IMR-90 (cell line): ENCODE results near the gene CLRN1. TPM values are rescaled to one million over a fixed set of nuclear protein-coding genes. Genes with fewer than 3 reads are reported as not detected.

Experiments
- ATAC-seq: fragments of 200-7000 bp; cut with Tn5 transposase; 2 replicates; pipeline ENCODE4 v1.9.1; 2020; ENCODE audit warnings: low read depth, mild to moderate bottlenecking, moderate library complexity
- BruUV-seq: library from RNA; stranded (reverse); fragments of 400-500 nt; replicated peaks from 2 replicates; lab custom pipeline; 2021; lab: Mats Ljungman, UMichigan
- CTCF ChIA-PET: fragments of 300-600 bp; formaldehyde crosslinking; extraction: SDS; loops from one replicate; lab custom pipeline; 2021; ENCODE audit warnings: antibody characterized with exemption; lab: Yijun Ruan, JAX
- POLR2A ChIA-PET: fragments of 300-600 bp; sonication (Branson Sonifier 250); formaldehyde crosslinking; loops from one replicate; lab custom pipeline; 2022; ENCODE audit warnings: antibody characterized with exemption; ENCODE audit not compliant: unreplicated experiment; lab: Charles Lee
- DNase-seq: peaks from one replicate; pipeline ENCODE4 v3.0.0; 2013
- H2AFZ ChIP-seq: replicated peaks from 2 replicates; pipeline ENCODE3; 2013; ENCODE audit warnings: low read length, mild to moderate bottlenecking; ENCODE audit not compliant: poor library complexity
- H2AK5ac ChIP-seq: 2 replicates; pipeline ENCODE4 v1.6.1; 2013; ENCODE audit warnings: low read depth, low read length, inconsistent platforms
- H2AK9ac ChIP-seq: replicated peaks from 2 replicates; pipeline ENCODE3; 2013; ENCODE audit warnings: mild to moderate bottlenecking, low read depth, low read length, moderate library complexity; ENCODE audit not compliant: poor library complexity
- H2BK120ac ChIP-seq: 2 replicates; pipeline ENCODE4 v1.6.1; 2013; ENCODE audit warnings: low read depth, low read length, inconsistent platforms
- H2BK15ac ChIP-seq: 3 replicates; pipeline ENCODE4 v1.6.1; 2013; ENCODE audit warnings: low read depth, low read length, inconsistent platforms
- H2BK20ac ChIP-seq: 2 replicates; pipeline ENCODE4 v1.6.1; 2013; ENCODE audit warnings: low read depth, mild to moderate bottlenecking, inconsistent platforms, low read length, moderate library complexity
- H2BK5ac ChIP-seq: 2 replicates; pipeline ENCODE4 v1.6.1; 2013; ENCODE audit warnings: mild to moderate bottlenecking, low read depth, low read length, inconsistent platforms; ENCODE audit not compliant: poor library complexity, severe bottlenecking
- H3K14ac ChIP-seq: replicated peaks from 2 replicates; pipeline ENCODE4 v1.6.1; 2013; ENCODE audit warnings: low read depth, low read length, inconsistent platforms
- H3K18ac ChIP-seq: 2 replicates; pipeline ENCODE4 v1.6.1; 2013; ENCODE audit warnings: low read depth, low read length, control low read depth
- H3K23ac ChIP-seq: 2 replicates; pipeline ENCODE4 v1.6.1; 2013; ENCODE audit warnings: low read depth, low read length, inconsistent platforms
- H3K27ac ChIP-seq: 2 replicates; pipeline ENCODE4 v1.5.1; 2013; ENCODE audit warnings: mild to moderate bottlenecking, control low read depth, low read length; ENCODE audit not compliant: insufficient read depth
- H3K27me3 ChIP-seq: 2 replicates; pipeline ENCODE4 v1.6.1; 2013; ENCODE audit warnings: low read length; ENCODE audit not compliant: control insufficient read depth, insufficient read depth
- H3K36me3 ChIP-seq: 2 replicates; pipeline ENCODE4 v1.6.1; 2013; ENCODE audit warnings: low read length, mixed read lengths; ENCODE audit not compliant: control insufficient read depth, insufficient read depth
- H3K4ac ChIP-seq: 2 replicates; pipeline ENCODE4 v1.6.1; 2013; ENCODE audit warnings: low read depth, low read length, inconsistent platforms
- H3K4me1 ChIP-seq: 2 replicates; pipeline ENCODE4 v1.6.1; 2013; ENCODE audit warnings: low read length, mixed read lengths; ENCODE audit not compliant: control insufficient read depth, insufficient read depth
- H3K4me2 ChIP-seq: 2 replicates; pipeline ENCODE4 v1.6.1; 2013; ENCODE audit warnings: low read depth, mild to moderate bottlenecking, control low read depth, low read length, moderate library complexity
- H3K4me3 ChIP-seq: 2 replicates; pipeline ENCODE4 v1.5.1; 2013; ENCODE audit warnings: low read depth, mild to moderate bottlenecking, control low read depth, low read length, moderate library complexity; ENCODE audit not compliant: insufficient read depth
- H3K56ac ChIP-seq: 2 replicates; pipeline ENCODE4 v1.6.1; 2013; ENCODE audit warnings: low read length, inconsistent platforms; ENCODE audit not compliant: insufficient read depth; ENCODE audit errors: extremely low read depth
- H3K79me1 ChIP-seq, 2 experiments: 2 replicates each; pipeline ENCODE4 v1.6.1; 2013; ENCODE audit warnings: low read length in 2 of 2, inconsistent platforms in 1 of 2, low read depth in 1 of 2
- H3K9ac ChIP-seq: 2 replicates; pipeline ENCODE4 v1.6.1; 2013; ENCODE audit warnings: low read depth, low read length, control low read depth
- H3K9me1 ChIP-seq: 2 replicates; pipeline ENCODE4 v1.6.1; 2013; ENCODE audit warnings: low read length, inconsistent platforms; ENCODE audit not compliant: insufficient read depth
- H3K9me3 ChIP-seq: 2 replicates; pipeline ENCODE4 v1.6.1; 2013; ENCODE audit warnings: low read length; ENCODE audit not compliant: control insufficient read depth, insufficient read depth
- H4K20me1 ChIP-seq: 2 replicates; pipeline ENCODE4 v1.6.1; 2013; ENCODE audit warnings: low read length, inconsistent platforms; ENCODE audit not compliant: insufficient read depth
- H4K5ac ChIP-seq: 2 replicates; pipeline ENCODE4 v1.6.1; 2013; ENCODE audit warnings: mild to moderate bottlenecking, low read depth, low read length, control low read depth
- H4K8ac ChIP-seq, 2 experiments: 2 replicates each; pipeline ENCODE4 v1.6.1; 2013; ENCODE audit warnings: low read depth in 2 of 2, low read length in 2 of 2, control low read depth in 1 of 2, inconsistent platforms in 1 of 2
- H4K91ac ChIP-seq: 2 replicates; pipeline ENCODE4 v1.6.1; 2013; ENCODE audit warnings: low read depth, low read length, inconsistent platforms; ENCODE audit not compliant: insufficient read depth
- FOS ChIP-seq: fragments of 150-350 bp; IDR thresholded peaks from 2 replicates; pipeline ENCODE4 v1.6.1; 2016; ENCODE audit warnings: low read depth, low read length
- WGBS, 2 experiments: methylation state at CpG; one replicate each; pipeline versions ENCODE4 v1.1.5 to v1.1.7; 2013; ENCODE audit warnings: missing lambda C conversion rate in 2 of 2; ENCODE audit not compliant: insufficient read length in 1 of 2; ENCODE audit errors: extremely low coverage in 2 of 2; 5-methylcytosine and 5-hydroxymethylcytosine counted together
- dilution Hi-C: fragments of 300-500 bp; cut with HindIII; formaldehyde crosslinking; loops from one replicate; pipeline ENCODE4 v1.14.3; 2018; ENCODE audit warnings: low sequenced_read_pairs; ENCODE audit not compliant: unreplicated experiment
- in situ Hi-C: fragments of 300-500 bp; cut with MboI; formaldehyde crosslinking; loops from 3 replicates; pipeline ENCODE4 v1.14.3; 2019; ENCODE audit warnings: low sequenced_read_pairs, inconsistent platforms, mixed read lengths
- intact Hi-C: fragments of 100-400 bp; cut with micrococcal nuclease; formaldehyde crosslinking; loops from 2 replicates; pipeline ENCODE4 v1.10.0; 2022
- polyA plus RNA-seq, 3 experiments: library from polyadenylated mRNA; depleted of rRNA; stranded (reverse); fragments of >200 nt; gene quantifications; 2 replicates each; pipeline ENCODE4 v1.2.3, GENCODE V29; 2012; ENCODE audit warnings: low replicate concordance in 1 of 3
- total RNA-seq: library from RNA; depleted of rRNA; stranded (reverse); fragments of >200 nt; gene quantifications from 2 replicates; pipeline ENCODE4 v1.2.3, GENCODE V29; 2012
- TF ChIP-seq, protein P1 (sequence below): fragments of 150-350 bp; IDR thresholded peaks from 2 replicates; pipeline ENCODE4 v1.6.1; 2016; ENCODE audit warnings: low read depth, mild to moderate bottlenecking, low read length, moderate library complexity, borderline replicate concordance

The CLRN1 gene
- total and polyA plus RNA-seq, 2 of the 4 experiments (the other 2 are of a cell fraction), result not detected

DNA sequence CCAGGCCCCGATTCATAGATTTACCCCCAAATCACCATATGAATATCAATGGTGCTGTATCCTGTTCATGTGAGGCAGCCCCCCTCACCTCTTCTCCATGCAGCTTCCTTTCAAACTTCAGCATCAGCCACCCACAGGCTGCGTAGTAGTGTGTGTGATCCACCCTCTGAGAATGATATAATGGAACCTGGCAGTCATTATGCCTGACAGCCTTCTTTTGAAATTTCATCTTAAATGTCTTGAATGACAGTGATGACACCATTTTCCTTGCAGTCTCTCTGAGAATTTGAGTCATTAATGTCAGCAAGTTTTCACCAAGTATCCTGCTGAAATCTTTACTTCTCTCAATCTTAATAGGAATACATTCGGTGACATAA is 3.5 kb upstream of the CLRN1 start:
- H2BK120ac ChIP-seq, result no peak overlapping the region

More for the DNA sequence above, 3.5 kb upstream of the CLRN1 start:
- H3K9me1 ChIP-seq, result no peaks in the 10 kb centered on the region
- ChIA-PET CTCF (no interaction called here), POLR2A (no interaction called here)
- H3K9me3 ChIP-seq, result no peaks in the 10 kb centered on the region
- H3K4me2 ChIP-seq, result no peak overlapping the region
- no peak overlapping the region for H2BK5ac ChIP-seq
- no peak overlapping the region for H2BK15ac ChIP-seq
- H3K14ac ChIP-seq, result no peak overlapping the region
- no peaks in the 10 kb centered on the region for H3K36me3 ChIP-seq
- whole genome bisulfite sequencing, 2 experiments, result no CpG with 5 or more reads among the region's 3 CpGs
- ATAC-seq, result no peak
- H3K4me1 ChIP-seq, result no peaks in the 10 kb centered on the region
- H3K4ac ChIP-seq, result no peak overlapping the region
- H3K79me1 ChIP-seq, result no peaks in the 10 kb centered on the region
- no peak overlapping the region for H2BK20ac ChIP-seq
- H2AK9ac ChIP-seq, result no peak overlapping the region
- BruUV-seq, result no TSS peak
- no peak overlapping the region for H4K5ac ChIP-seq
- no peak overlapping the region for H3K18ac ChIP-seq
- no peak overlapping the region for H3K4me3 ChIP-seq
- in situ Hi-C loops, result no loop called here
- no peak overlapping the region for H3K27ac ChIP-seq
- H3K9ac ChIP-seq, result no peak overlapping the region
- H2AK5ac ChIP-seq, result no peak overlapping the region
- intact Hi-C loops, result no loop called here
- DNase-seq, result no peak
- H4K91ac ChIP-seq, result no peak overlapping the region
- H4K8ac ChIP-seq, result no peak overlapping the region
- no peak overlapping the region for H3K23ac ChIP-seq
- no peak for TF ChIP-seq FOS
- TF ChIP-seq, protein P1, sequence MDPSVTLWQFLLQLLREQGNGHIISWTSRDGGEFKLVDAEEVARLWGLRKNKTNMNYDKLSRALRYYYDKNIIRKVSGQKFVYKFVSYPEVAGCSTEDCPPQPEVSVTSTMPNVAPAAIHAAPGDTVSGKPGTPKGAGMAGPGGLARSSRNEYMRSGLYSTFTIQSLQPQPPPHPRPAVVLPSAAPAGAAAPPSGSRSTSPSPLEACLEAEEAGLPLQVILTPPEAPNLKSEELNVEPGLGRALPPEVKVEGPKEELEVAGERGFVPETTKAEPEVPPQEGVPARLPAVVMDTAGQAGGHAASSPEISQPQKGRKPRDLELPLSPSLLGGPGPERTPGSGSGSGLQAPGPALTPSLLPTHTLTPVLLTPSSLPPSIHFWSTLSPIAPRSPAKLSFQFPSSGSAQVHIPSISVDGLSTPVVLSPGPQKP, result no peak
- no peak overlapping the region for H2AFZ ChIP-seq
- H3K27me3 ChIP-seq, result peaks cover 15% of the 10 kb centered on the region
- no peak overlapping the region for H3K56ac ChIP-seq
- H4K20me1 ChIP-seq, result no peaks in the 10 kb centered on the region
- dilution Hi-C loops, result no loop called here
